ENCODE measurements around the gene WSCD1.

WSCD1 gene

GRCh38 chr17:6069539-6070429 lies at the start of gene WSCD1:
WSCD1 (plus strand) TSS chr17:6070379; CDS start chr17:6080659, 10,280 bp downstream.
- no peak for DNase-seq

GRCh38 chr17:6021011-6021400 lies 49.2 kb upstream of the WSCD1 start:
- DNase-seq = no peak

- no peak for DNase-seq
Measured at GRCh38 chr17:6021627-6022026, 48.6 kb upstream of the WSCD1 start.

GRCh38 chr17:6023036-6023831 lies 46.9 kb upstream of the WSCD1 start:
- no peak for DNase-seq

- no peak for DNase-seq
Measured at GRCh38 chr17:6024576-6024975, 45.6 kb upstream of the WSCD1 start.

GRCh38 chr17:6027342-6028024 lies 42.7 kb upstream of the WSCD1 start:
- DNase-seq = no peak

GRCh38 chr17:6028294-6028693 lies 41.9 kb upstream of the WSCD1 start:
- no peak for DNase-seq

GRCh38 chr17:6035801-6036394 lies 34.3 kb upstream of the WSCD1 start:
- DNase-seq = no peak

- DNase-seq = no peak
Measured at GRCh38 chr17:6040504-6040903, 29.7 kb upstream of the WSCD1 start.

- no peak for DNase-seq
Measured at GRCh38 chr17:6041246-6041645, 28.9 kb upstream of the WSCD1 start.

GRCh38 chr17:6043405-6043804 lies 26.8 kb upstream of the WSCD1 start:
- no peak for DNase-seq

- DNase-seq = no peak
Measured at GRCh38 chr17:6044261-6044660, 25.9 kb upstream of the WSCD1 start.

- no peak for DNase-seq
Measured at GRCh38 chr17:6045621-6046357, 24.4 kb upstream of the WSCD1 start.

- no peak for DNase-seq
Measured at GRCh38 chr17:6046431-6046830, 23.7 kb upstream of the WSCD1 start.

- DNase-seq = no peak
Measured at GRCh38 chr17:6046931-6047330, 23.2 kb upstream of the WSCD1 start.

GRCh38 chr17:6047966-6048365 lies 22.2 kb upstream of the WSCD1 start:
- DNase-seq = no peak

GRCh38 chr17:6048486-6048885 lies 21.7 kb upstream of the WSCD1 start:
- no peak for DNase-seq

- no peak for DNase-seq
Measured at GRCh38 chr17:6052926-6053325, 17.3 kb upstream of the WSCD1 start.

GRCh38 chr17:6054372-6054771 lies 15.8 kb upstream of the WSCD1 start:
- no peak for DNase-seq

GRCh38 chr17:6056104-6056503 lies 14.1 kb upstream of the WSCD1 start:
- no peak for DNase-seq

GRCh38 chr17:6057562-6057961 lies 12.6 kb upstream of the WSCD1 start:
- no peak for DNase-seq

GRCh38 chr17:6059406-6059805 lies 10.8 kb upstream of the WSCD1 start:
- no peak for DNase-seq

Data from hematopoietic multipotent progenitor cell treated with erythropoietin and hydrocortisone succinate and interleukin-3 and kit ligand, for 8 days (in vitro differentiated cells).